GM19099 (cell line): Measurements from ENCODE around the gene CCDC179.

Experiments
- POLR2A ChIP-seq: IDR thresholded peaks from 3 replicates; pipeline ENCODE4 v1.6.1; 2011; ENCODE audit warnings: low read depth; ENCODE audit not compliant: insufficient read length; ENCODE audit errors: extremely low read depth

Gene CCDC179

GRCh38 chr11:22830082-22830414, 30.2 kb downstream of the CCDC179 start:
- TF ChIP-seq POLR2A: no peak

GRCh38 chr11:22829231-22830081, 30.8 kb downstream of the CCDC179 start, which contains the start of gene SVIP:
SVIP (minus strand) TSS chr11:22829801; CDS start chr11:22829748, 53 bp downstream.
- peak; percentile 77 for TF ChIP-seq POLR2A

GRCh38 chr11:22828373-22828772, 31.9 kb downstream of the CCDC179 start:
- TF ChIP-seq POLR2A: no peak

GRCh38 chr11:22822203-22822602, 38.1 kb downstream of the CCDC179 start:
- no peak for TF ChIP-seq POLR2A

- no peak for TF ChIP-seq POLR2A
Observed at GRCh38 chr11:22809893-22810292, 50.4 kb downstream of the CCDC179 start.

- TF ChIP-seq POLR2A: no peak
Observed at GRCh38 chr11:22808571-22809197, 51.6 kb downstream of the CCDC179 start.

- TF ChIP-seq POLR2A: no peak
Observed at GRCh38 chr11:22807855-22808570, 52.3 kb downstream of the CCDC179 start.

- TF ChIP-seq POLR2A: no peak
Observed at GRCh38 chr11:22807391-22807790, 52.9 kb downstream of the CCDC179 start.

- TF ChIP-seq POLR2A: no peak
Observed at GRCh38 chr11:22802861-22803260, 57.4 kb downstream of the CCDC179 start.

GRCh38 chr11:22800482-22800881, 59.8 kb downstream of the CCDC179 start:
- TF ChIP-seq POLR2A: no peak

GRCh38 chr11:22798901-22799300, 61.4 kb downstream of the CCDC179 start:
- TF ChIP-seq POLR2A: no peak

- no peak for TF ChIP-seq POLR2A
Observed at GRCh38 chr11:22797047-22797446, 63.2 kb downstream of the CCDC179 start.
